Measurements from ENCODE around the gene QPRT.
A peak's percentile ranks its signal among the peaks of the same experiment; 100 is the strongest.
"Not testable (repeated sequence)": the region's sequence is repeated elsewhere in the genome, so short reads cannot be mapped to it uniquely, and the experiment has no call there.

The QPRT gene

DNA sequence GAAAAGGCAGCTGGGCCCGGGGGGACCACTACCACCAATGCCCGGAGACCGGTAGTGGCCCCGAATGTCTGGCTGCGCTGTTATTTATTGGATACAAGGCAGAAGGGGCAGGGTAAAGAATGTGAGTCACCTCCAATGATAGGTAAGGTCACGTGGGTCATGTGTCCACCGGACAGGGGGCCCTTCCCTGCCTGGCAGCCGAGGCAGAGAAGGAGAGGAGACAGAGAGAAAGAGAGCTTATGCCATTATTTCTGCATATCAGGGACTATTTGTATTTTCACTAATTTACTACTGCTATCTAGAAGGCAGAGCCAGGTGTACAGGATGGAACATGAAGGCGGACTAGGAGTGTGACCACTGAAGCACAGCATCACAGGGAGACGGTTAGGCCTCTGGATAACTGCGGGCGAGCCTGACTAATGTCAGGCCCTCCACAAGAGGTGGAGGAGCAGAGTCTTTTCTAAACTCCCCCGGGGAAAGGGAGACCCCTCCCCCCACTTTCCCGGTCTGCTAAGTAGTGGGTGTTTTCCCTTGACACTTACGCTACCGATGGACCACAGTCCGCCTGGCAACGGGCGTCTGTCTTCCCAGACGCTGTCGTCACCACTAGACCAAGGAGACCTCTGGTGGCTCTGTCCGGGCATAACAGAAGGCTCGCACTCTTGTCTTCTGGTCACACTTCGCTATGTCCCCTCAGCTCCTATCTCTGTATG lies 42.3 kb downstream of the QPRT start:
- DNase-seq = peak; percentile 92 to 94

DNA sequence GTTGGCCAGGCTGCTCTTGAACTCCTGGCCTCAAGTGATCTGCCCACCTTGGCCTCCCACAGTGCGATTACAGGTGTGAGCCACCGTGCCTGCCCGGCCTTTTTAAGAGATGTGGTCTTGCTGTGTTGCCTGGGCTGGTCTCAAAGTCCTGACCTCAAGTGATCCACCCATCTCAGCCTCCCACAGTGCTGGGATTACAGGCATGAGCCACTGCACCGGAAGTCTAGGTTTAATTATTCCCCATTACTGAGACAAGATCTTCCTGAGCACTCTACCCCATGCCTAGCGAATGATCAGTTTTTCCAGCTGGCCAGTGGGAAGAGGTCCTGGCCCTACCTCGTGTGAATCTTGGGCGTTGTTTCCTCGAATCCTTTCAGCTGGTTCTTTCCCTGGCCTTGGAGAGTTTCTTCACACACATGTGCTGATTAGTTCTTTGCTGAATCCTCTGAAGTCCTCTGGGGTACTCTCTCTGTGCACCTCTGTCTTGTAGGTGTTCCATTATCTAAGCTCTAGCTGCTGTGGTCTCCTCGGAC lies 47.9 kb downstream of the QPRT start:
- DNase-seq = no peak

DNA sequence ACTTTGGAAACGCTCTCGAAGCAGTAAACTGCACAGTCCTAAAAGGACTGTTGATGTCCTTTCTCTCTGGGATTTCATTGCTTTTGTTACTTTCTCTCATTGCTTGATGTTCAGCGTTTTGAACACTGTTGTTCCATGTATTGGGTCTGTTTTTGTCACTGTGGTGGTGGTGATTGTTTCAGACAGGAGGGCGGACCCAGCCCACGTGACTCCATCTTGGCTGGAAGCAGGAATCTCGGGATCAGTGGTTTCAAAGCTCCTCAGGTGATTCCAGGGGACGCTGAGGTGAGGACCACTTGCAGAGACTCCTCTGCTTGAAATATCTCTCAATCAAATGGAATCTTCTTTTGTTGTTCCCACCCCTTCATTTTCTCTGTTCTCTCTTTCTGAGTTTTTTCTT lies 48.5 kb downstream of the QPRT start:
- DNase-seq = no peak

DNA sequence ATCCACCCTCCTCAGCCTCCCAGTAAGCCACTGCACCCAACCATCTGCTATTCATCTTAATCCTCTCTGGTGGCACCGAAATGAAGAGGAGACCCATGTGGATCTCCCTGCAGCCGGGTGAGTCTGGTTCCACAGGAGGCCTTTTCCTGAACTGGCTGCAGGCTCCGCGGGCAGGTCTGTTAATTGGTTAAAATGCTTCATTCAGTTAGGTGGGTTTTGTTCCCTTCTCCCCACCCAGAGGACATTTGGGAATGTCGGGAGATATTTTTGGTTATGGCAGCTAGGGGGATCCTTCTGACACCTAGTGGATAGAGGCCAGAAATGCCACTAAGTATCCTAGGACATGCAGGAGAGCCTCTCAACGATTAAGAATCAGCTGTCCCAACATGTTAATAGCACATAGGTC lies 50.1 kb downstream of the QPRT start:
- DNase-seq = peak in 1 of 2 experiments; percentile 70

DNA sequence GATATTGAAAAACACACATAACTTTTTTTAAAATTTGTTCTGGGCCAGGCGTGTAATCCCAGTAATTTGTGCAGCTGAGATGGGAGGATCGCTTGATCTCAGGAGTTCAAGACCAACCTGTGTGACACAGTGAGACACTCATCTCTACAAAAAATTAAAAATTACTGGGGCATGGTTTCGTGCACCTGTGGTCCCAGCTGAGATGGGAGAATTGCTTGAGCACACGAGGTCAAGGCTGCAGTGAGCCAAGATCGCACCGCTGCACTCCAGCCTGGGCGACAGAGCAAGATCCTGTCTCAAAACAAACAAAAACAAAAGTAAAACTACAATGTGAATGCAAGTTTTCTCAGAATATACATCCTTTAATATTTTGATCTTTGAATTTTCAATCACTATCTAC lies 51.7 kb downstream of the QPRT start:
- DNase-seq = no peak

DNA sequence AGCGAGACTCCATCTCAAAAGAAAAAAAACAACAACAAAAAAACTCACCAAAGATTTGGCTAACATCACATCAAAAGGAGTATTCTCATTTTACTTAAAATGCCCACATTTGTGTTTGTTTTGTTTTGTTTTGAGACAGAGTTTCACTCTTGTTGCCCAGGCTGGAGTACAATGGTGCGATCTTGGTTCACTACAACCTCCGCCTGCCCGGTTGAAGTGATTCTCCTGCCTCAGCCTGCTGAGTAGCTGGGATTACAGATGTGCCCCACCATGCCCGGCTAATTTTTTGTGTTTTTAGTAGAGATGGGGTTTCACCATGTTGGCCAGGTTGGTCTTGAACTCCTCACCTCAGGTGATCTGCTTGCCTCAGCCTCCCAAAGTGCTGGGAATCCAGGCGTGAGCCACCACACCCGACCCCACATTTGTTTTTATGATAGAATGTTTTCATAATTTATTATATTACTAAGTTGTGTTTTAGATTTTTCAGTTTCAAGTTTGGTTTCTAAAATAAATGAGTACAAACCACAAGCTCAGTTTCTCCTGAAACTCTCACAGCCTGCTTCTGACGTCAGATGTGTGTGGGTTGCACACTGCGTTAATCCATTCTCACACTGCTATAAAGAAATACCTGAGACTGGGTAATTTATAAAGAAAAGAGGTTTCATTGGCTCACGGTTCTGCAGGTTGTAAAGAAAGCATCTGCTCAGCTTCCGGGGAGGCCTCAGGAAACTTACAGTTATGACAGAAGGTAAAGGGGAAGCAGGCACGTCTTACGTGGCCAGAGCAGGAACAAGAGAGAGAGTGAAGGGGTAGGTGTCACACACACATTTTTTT lies 53.0 kb downstream of the QPRT start:
- not testable (repeated sequence) for DNase-seq

DNA sequence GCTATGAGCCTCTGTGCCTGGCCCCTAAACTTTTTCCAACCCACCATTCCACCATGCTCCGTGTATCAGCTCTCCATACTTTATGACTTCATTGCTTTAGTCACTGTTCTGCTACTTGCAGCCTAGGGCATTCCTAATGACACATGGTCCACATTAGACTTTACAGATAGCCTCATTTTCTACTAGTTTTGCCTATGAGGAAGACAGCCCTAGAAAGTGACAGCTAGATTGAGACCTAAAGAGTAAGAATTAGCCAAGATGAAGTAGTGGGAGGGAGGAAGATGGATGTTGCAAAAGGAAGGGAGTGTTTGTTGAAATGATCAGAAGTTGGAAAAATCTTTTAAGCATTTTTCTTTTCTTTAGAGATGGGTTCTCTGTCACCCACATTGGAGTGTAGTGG lies 55.8 kb downstream of the QPRT start:
- DNase-seq = no peak

DNA sequence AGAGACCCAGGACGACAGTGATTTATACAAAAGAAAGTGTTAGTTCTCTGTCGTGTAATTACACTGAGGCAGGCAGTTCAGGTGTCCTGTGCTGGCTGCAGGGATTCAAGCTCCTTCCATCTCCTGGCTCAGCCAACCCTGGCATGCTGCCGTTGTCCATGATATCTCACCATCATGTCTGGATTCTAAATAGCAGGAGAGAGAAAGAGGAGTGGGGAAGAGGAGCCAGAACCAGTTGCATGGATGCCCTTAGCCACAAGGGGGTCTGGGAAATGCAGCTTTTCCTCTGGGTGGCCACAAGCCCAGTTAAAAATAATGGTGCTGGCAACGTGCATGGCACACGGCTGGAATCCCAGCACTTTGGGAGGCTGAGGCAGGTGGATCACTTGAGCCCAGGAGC lies 57.1 kb downstream of the QPRT start:
- DNase-seq = no peak

DNA sequence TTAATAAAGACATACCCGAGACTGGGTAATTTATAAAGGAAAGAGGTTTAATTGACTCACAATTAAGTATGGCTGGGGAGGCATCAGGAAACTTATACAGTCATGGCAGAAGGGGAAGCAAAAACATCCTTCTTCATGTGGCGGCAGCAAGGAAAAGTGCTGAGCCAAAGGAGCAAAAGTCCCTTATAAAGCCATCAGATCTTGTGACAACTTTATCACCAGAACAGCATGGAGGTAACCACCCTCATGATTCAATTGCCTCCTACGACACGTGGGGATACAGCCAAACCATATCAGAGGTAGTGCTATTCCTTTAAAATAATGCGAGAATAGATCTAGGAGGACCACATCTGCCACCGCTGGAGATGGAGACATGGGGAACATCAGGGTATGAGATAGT lies 57.8 kb downstream of the QPRT start:
- DNase-seq = no peak

DNA sequence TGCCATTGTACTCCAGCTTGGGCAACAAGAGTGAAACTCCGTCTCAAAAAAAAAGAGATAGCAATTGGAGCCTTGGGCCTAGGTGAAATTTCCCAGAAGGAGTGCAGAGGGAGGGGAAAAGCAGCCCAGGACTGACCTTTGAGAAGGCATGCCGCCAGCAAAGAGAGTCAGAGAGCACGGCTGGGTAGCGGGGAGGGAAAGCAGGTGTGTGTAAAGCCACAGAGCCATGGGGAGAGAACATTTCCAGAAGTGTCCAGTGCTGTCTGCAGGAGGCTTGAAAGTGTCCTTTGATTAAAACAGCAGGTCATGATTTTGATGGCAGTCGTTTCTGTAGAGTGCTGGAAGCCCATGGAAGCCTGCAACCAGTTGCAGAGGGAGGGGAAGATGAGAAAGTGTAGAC lies 58.7 kb downstream of the QPRT start:
- DNase-seq = no peak

DNA sequence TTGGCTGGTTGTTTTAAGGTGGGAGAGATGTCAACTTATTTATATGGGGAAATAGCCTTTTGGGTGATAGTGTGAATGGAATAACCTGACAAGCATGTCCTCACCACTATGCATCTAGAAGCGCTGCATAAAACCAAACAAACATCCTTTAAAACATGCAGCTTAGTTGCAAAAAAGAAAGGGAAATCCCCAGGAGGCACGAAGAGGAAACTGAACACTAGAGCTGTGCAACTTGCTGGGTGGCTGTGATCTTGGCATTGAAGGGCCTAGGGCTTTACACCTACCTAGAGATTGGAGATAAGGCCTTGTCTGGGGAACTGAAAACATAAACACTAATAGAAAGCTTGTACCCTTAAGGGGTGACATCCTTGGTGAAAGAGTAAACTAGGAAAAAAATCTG lies 59.5 kb downstream of the QPRT start:
- DNase-seq = no peak

DNA sequence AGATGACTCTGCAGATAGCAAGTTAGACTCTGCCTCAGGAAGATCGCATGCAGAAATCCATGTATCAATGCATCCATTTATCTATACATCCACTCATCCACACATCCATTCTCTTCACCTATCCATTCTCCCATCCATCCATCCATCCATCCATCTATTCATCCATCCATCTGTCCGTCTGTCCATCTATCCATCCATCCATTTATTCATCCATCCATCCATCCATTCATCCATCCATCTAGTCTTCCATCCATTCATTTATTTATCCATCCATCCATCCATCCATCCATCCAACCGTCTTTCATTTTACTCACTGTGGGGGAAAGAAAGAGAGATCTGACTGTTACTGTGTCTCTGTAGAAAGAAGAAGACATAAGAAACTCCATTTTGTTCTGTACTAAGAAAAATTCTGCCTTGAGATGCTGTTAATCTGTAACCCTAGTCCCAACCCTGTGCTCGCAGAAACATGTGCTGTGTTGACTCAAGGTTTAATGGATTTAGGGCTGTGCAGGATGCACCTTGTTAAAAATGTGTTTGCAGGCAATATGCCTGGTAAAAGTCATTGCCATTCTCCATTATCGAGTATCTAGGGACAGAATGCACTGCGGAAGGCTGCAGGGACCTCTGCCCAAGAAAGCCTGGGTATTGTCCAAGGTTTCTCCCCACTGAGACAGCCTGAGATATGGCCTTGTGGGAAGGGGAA lies 61.1 kb downstream of the QPRT start:
- not testable (repeated sequence) for DNase-seq

DNA sequence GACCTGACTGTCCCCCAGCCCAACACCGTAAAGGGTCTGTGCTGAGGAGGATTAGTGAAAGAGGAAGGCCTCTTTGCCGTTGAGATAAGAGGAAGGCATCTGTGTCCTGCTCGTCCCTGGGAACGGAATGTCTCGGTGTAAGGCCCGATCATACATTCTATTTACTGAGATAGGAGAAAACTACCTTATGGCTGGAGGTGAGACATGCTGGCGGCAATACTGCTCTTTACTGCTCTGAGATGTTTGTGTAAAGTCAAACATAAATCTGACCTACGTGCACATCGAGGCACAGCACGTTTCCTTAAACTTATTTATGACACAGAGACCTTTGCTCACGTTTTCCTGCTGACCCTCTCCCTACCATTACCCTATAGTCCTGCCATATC lies 61.6 kb downstream of the QPRT start:
- not testable (repeated sequence) for DNase-seq

DNA sequence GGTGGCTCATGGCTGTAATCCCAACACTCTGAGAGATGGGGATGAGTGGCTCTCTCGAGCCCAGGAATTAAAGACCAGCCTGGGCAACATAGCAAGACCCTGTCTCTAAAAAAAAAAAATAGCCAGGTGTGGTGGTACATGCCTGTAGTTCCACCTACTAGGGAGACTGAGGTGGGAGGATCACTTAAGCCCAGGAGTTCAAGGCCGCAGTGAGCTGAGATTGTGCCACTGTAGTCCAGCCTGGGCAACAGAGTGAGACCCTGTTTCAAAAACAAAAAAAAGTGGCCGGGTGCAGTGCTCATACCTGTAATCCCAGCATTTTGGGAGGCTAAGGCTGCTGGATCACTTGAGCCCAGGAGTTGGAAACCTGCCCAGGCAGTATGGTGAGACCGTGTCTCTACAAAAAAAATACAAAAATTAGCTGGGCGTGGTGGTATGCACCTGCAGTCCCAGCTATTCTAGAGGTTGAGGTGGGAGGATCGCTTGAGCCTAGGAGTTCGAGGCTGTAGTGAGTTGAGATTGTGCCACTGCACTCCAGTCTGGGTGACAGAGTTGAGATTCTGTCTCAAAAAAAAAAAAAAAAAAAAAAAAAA lies 63.8 kb downstream of the QPRT start:
- no peak for DNase-seq

DNA sequence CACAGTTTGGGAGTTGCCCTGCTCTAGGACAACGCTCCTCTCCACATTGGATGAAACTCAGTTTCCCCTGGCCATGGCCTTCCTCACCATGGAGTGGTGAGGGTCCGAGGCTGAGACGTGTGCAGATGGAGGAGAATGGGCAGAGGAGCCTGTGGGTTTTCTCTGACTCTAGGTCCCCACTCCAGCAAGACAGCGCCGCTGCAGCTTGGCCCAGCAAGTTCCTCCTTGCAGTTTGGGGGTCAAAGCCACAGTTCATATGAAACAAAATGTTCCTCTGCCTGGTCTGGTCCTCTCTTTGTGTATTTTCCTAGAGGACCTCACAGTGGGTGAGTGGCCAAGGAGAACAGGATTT lies 64.5 kb downstream of the QPRT start:
- DNase-seq = no peak

DNA sequence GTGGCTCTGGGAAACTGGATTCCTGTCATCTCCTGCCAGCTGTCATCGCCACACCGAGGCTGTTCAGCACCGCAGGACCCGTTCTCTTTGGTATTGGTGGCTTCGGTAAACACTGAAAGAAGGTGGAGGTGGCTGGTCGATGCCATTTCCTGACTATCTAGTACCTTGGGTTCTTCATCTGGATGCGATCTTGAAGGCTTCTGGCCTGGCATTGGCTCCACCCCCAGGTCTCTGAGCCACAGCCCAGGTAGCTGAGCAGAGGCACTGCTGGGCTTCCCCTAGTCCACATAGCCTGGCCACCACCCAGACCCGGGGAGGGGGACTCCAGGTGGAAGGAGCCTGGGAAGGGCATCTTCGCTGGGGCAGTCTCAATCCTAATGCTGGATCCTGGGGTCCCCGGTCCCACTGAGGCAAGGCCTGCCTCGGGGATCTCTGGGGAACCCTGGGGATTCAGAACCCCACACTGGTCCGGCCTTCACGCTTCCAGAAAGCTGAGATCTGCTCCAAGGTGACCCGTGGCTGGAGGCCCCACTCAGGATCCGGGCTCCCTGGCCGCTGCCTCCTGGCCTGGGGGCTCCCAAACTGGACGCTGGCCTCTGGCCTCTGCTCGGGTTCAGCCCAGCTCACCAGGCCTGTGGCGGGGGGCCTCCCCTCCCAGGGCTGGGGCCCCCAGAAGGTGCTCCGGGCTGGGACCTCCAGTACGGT lies 65.0 kb downstream of the QPRT start:
- DNase-seq = no peak

DNA sequence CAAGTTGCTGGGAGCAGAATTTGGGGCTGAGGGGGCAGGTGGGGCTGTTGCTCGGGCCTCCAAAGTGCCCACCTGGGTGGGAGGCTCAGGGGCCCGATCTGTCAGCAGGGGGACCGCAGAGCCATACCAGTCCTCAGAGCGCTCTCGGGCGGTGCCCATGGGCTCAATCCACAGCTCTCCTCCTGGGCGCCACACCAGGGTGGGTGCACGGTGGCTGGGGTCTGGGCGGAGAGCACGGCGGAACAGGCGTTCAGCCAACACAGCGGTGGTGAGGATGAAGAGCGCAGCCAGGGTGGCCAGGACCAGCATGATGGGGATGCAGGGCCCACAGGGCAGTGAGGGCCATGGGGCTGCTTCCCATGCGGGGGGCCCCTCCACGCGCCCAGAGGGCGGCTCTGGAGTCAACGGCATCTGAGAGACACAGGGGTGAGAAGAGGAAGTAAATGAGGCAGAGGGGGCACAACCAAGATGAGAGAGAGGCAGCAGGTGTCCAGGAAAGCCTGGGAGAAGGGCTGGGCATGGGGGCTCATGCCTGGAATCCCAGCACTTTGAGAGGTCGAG lies 65.6 kb downstream of the QPRT start:
- DNase-seq = no peak

DNA sequence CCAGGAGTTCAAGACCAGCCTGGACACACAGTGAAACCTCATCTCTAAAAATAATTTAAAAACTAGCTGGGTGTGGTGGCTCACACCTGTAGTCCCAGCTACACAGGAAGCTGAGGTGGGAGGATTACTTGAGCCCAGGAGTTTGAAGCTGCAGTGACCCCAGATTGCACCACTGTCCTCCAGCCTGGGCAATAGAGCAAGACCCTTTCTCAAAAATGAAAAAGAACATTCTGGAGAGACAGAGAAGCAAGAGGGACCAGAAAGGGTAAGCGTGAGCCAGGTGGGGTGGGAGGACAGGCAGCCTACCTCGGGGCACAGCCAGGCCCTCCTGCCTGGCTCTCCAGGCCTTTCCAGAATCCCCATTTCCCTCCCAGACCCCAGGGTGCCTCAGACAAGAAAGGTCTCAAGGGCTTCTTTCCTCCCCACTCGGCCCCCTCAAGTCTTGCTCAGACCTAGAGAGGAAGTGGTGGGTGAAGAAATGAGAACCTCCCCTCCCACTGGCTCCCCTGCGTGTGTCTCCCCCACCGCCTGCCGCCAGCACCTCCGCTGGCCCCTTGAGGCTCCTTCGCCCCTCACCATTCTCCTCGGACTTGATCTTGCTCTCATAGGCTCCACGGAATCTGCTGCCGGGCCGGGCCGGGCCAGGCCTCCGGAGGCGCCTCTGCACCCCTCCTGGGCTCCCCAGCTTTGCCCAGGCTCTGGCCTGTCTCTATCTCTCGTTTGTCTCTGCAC lies 66.3 kb downstream of the QPRT start:
- DNase-seq = no peak

DNA sequence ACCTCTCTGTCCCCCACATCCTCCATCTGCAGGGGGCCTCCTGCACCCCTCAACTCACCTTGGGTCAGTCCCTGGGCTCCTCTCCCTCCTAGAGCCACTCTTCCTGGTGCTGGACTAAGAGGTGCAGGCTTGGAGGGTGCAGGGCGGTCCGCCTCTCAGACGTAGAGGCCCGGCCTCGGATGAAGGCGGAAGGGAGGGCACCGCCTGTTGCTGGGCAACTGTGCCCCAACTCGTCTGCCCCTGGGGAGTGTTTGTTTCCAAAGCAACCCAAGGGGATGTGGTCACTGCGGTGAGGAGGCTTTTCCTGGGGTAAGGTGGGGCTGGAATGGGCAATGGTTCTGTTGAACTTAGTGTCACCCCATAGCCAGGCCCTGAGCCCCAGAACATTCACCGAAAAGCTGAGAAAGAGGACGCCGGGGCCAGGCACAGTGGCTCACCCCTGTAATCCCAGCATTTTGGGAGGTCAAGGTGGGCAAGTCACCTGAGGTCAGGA lies 66.9 kb downstream of the QPRT start, which contains the start of gene C16orf54:
C16orf54 (minus strand) TSS at position 138 of the 493 bp plus-strand sequence. CDS start 1,039 bp downstream, outside the sequence.
- peak in 1 of 2 experiments; percentile 24 for DNase-seq

DNA sequence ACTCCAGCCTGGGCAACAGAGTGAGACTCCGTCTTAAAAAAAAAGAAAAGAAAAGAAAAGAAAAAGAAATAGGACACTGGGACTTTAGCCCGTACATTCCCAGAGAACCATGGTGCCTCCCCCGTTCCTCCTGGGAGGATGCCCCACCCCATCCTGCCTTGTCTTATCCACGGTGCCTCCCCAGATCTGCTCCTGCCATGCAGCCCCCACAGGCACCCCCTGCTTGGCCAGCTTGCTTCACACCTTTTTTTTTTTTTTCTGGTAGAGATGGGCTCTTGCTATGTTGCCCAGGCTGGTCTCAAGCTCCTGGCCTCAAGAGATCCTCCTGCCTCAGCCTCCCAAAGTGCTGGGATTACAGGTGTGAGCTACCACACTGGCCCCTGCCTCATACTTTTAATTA lies 67.5 kb downstream of the QPRT start:
- not testable (repeated sequence) for DNase-seq

All from NCI-H526 (cell line).